Activated CD4-positive, alpha-beta T cell treated with anti-CD3 and anti-CD28 coated beads for 24 hours (primary cell): ENCODE data around the gene SEMA3E.

Experiments
- DNase-seq, 2 donors: peaks; one replicate each; pipeline ENCODE4 v3.0.0-alpha.2; 2020; ENCODE audit warnings: low read depth in 2 of 2

The SEMA3E gene

DNA sequence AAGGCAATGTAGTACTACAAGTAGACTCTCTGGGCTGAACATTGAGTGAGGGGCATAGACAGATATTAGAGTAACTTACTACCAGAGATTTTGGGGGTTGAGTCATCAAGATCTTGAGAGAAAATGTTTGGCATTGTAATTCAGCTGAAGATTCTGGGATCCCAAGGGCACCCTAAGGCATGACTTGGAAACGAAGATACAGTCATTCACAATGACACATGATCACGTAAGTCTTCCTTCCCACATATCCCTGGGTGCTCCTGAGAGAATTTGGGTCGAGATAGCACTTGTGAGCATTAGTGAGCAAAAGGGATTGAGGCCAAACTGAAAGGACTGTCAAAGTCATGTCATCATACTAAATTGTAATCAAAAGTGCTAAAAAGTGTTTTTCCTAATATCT lies 293.8 kb downstream of the SEMA3E start:
- DNase-seq, result no peak

DNA sequence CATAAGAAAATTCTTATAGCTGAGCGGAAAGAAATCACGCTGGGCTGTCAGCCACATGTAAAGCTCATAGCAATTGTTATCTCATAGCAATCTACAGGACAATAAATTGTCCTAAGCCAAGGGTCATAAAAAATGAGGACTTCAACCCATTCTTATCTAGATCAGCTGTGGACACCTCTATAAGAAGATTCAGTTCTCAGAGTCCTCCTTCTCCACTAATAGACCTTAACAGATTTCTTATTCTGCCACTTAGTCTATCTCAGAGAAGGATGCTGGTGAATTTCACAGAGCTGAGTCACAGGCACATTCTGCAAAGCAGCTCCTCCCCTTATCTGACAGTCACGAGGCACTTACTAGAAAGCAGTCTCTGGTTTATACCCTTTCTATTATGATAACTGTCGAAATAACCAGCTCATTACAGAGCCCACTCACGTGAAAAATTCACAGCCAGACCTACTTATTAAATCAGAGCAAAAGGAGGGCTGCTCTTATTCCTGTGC lies 300.9 kb downstream of the SEMA3E start:
- DNase-seq, result no peak

DNA sequence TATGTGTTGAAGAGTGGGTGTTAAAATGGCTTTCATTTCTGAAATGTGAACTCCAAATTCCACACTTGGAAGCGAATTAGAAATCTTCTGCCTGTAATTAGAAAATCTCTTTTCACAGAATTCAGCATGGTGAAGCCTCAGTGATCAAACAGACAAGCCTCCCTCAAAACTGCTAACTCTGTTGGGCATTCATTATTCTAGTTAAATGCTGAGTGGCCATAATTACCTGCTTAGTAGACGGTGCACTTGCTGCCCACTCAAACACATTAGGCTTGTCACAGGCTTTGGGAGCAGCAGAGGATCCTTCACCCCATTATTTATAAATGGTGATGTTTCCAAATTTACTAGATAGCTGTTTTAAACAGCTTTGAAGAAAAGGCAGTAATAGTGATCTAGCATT lies 309.0 kb downstream of the SEMA3E start:
- no peak for DNase-seq

DNA sequence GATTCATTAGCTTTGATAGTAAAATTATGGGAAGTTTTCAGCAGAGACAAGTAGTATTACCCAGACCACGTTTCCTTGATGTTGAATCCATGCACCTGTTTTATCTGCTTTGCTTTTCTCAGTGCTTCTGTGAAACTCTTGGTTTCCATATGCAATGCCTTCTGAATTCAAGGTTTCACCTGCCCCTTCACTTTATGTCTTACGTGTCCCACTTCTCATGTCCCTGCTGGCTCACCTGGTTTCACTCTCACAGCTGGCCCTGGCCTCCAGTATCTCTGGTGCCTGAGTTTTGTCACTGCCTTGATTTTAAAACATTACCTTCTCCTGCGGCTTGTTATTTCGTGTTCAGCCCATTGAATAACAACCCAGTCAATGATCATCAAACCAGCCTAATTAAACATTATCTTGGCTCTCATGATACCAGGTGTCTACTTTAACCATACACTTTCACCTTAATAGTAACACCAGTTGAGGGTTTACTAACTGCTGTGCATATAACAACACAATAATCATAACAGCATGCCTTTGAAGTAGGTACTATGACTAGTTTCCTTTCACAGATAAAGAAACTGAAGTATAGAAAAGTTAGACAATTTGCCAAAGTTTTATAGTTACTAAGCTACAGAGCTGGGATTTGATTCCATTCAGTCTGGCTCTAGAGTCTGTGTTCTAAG lies 310.5 kb downstream of the SEMA3E start:
- DNase-seq, result no peak

DNA sequence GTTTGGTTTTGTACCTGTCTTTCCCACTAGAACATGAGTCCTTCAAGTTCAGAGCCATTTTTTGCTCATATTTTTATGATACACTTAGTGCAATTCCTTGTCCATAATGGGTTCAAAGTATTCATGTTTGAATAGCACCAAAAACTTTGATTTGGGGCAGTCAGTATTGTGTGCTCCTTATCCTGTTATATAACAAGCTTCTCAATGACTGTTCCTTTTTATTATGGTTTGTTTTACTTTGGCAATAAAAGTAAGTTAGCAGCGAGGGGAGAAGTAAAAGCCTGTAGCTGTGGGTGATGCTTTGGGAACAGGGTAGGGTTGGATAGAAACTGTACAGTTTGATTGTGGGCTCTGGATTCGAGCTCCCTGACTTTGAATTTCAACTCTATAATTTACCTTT lies 311.9 kb downstream of the SEMA3E start:
- DNase-seq, result no peak

DNA sequence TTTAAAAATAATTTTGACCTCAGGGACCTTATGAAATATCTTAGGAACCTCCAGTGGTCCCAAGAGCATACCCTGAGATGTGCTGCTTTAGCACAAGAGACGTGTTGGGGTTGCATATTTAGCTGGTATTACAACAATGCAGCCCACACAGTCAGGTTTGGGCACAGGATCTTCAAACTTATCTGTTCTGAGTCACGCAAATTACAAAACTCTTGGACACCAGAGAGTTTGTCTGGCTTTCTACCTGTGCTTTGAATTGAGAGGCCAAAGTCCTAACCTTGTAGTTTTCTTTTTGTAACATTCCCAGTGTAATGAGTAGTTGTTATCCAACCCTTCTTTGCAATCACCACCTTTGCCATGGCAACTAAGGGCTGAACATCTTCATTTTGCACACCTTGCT lies 322.7 kb downstream of the SEMA3E start:
- no peak for DNase-seq

DNA sequence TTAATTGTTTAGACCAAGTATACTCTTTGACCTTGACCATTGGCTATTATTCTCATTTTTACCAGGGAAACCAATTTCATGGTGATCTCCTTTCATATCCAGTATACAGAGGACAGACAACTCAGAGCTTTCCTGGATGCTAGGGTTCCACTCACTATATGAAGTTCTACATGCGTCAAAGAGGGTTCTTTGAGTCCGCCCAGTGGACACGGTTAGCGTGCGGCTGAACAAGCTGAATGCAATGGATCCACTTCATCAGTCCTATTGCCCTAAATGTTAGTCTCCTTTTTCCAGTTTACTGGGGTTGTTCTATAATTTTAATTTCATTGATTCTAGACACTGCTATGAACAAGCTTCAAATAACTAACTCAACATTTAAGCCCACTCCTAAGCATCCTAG lies 323.9 kb downstream of the SEMA3E start:
- no peak for DNase-seq

DNA sequence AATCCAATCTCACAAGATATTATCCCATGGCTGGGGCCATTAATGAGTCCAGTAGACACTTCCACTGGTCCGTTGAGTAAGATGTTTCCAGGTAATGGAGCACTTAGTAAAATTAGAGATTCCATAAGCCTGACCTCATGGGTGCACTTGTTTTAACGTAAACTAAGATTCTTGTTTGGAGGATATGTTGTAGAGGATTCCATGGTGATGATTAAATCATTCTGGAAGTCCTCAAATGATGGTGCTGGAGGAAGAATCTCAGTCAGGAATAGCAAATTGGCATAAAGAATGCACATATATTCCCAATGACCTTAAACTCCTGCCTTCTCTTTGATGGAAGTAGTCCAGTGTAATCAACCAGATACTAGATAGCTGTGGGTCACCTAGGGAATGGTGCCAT lies 324.3 kb downstream of the SEMA3E start:
- no peak for DNase-seq

DNA sequence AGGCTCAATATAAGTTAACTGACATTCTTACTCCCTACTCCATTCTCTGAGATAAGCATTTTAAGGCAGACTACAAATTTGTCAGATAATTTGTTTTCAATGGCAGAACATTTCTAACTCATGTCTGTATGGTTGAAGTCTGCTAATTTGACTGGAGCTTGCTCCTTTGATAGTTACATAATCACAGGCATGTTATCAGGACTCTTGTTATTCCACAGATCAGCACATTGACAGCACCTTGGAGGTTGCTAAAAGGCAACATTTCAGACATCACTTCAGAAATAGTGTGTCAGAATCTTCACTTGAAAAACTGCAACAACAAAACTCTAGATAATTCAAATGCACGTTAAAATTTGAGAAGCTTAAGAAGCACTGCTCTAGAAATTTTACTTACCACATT lies 327.9 kb downstream of the SEMA3E start:
- no peak for DNase-seq

DNA sequence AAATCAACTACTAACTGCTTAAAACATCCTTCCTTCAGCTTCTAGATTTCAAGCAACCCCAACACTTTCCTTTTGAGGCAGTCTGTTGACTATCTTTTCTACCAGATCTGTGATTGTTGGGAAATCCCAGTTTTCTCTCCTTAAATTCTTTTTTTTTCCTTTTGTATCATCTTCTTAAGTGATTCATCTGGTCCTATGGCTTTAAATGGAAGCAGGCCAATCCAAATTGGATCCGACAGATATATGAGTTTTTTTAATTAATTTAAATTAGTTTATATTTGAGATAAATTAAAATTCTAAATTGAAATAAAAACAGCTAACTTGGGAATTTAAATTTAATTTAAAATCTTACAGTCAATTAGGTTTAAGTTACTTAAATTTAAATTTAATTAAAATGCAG lies 335.0 kb downstream of the SEMA3E start:
- no peak for DNase-seq
